ENCODE measurements around the gene ADRA1B.

GRCh38 chr5:159975462-159976019 lies 59.3 kb downstream of the ADRA1B start:
- peak; percentile 44; the same call in 1 of the 2 replicates for TF ChIP-seq CTCF (conservative IDR thresholded peaks at IDR 0.05; ENCODE audit: low read depth, low read length)
- no peak for TF ChIP-seq EZH2phosphoT487 (IDR thresholded peaks at IDR 0.05; ENCODE audit: borderline replicate concordance, low read length)
